ENCODE measurements around the gene AGAP1. TPM values are rescaled to one million over a fixed set of nuclear protein-coding genes. Genes with fewer than 3 reads are reported as not detected.

Gene AGAP1
- total RNA-seq, 1 donor from 2014 or later: 43.9 TPM

- Mint-ChIP-seq H3K36me3 (ENCODE audit: low read depth, unreplicated experiment) (no peaks in the 10 kb centered on the region), H3K9me3 (ENCODE audit: unreplicated experiment) (no peaks in the 10 kb centered on the region), H3K27ac (ENCODE audit: unreplicated experiment) (no peak overlapping the region), H3K27me3 (ENCODE audit: unreplicated experiment) (peaks cover 2% of the 10 kb centered on the region), H3K4me1 (ENCODE audit: unreplicated experiment) (no peaks in the 10 kb centered on the region), H3K4me3 (ENCODE audit: unreplicated experiment) (no peak overlapping the region)
- no peak for TF ChIP-seq CTCF (IDR thresholded peaks at IDR 0.05; ENCODE audit: unreplicated experiment)
- DNase-seq (ENCODE audit: low spot score): no peak
Observed at GRCh38 chr2:235877275-235877802, 383.5 kb downstream of the AGAP1 start.

GRCh38 chr2:235879116-235879515, 385.3 kb downstream of the AGAP1 start:
- H3K27ac Mint-ChIP-seq (ENCODE audit: unreplicated experiment): no peak overlapping the region
- DNase-seq (ENCODE audit: low spot score): no peak
- no peak for TF ChIP-seq CTCF (IDR thresholded peaks at IDR 0.05; ENCODE audit: unreplicated experiment)
- H3K4me3 Mint-ChIP-seq (ENCODE audit: unreplicated experiment): no peak overlapping the region
- H3K36me3 Mint-ChIP-seq (ENCODE audit: low read depth, unreplicated experiment): no peaks in the 10 kb centered on the region
- H3K4me1 Mint-ChIP-seq (ENCODE audit: unreplicated experiment): no peaks in the 10 kb centered on the region
- no peaks in the 10 kb centered on the region for H3K9me3 Mint-ChIP-seq (ENCODE audit: unreplicated experiment)
- peaks cover 2% of the 10 kb centered on the region for H3K27me3 Mint-ChIP-seq (ENCODE audit: unreplicated experiment)

- Mint-ChIP-seq H3K4me3 (ENCODE audit: unreplicated experiment) (no peak overlapping the region), H3K27ac (ENCODE audit: unreplicated experiment) (no peak overlapping the region), H3K9me3 (ENCODE audit: unreplicated experiment) (no peaks in the 10 kb centered on the region), H3K27me3 (ENCODE audit: unreplicated experiment) (peaks cover 4% of the 10 kb centered on the region), H3K4me1 (ENCODE audit: unreplicated experiment) (no peaks in the 10 kb centered on the region), H3K36me3 (ENCODE audit: low read depth, unreplicated experiment) (peaks cover 15% of the 10 kb centered on the region)
- no peak for DNase-seq (ENCODE audit: low spot score)
- no peak for TF ChIP-seq CTCF (IDR thresholded peaks at IDR 0.05; ENCODE audit: unreplicated experiment)
Observed at GRCh38 chr2:235883675-235884074, 389.8 kb downstream of the AGAP1 start.

GRCh38 chr2:235889302-235889630, 395.4 kb downstream of the AGAP1 start:
- no peak overlapping the region for H3K4me3 Mint-ChIP-seq (ENCODE audit: unreplicated experiment)
- H3K27me3 Mint-ChIP-seq (ENCODE audit: unreplicated experiment): peaks cover 1% of the 10 kb centered on the region
- TF ChIP-seq CTCF (IDR thresholded peaks at IDR 0.05; ENCODE audit: unreplicated experiment): no peak
- no peaks in the 10 kb centered on the region for H3K9me3 Mint-ChIP-seq (ENCODE audit: unreplicated experiment)
- H3K27ac Mint-ChIP-seq (ENCODE audit: unreplicated experiment): no peak overlapping the region
- peaks cover 35% of the 10 kb centered on the region for H3K36me3 Mint-ChIP-seq (ENCODE audit: low read depth, unreplicated experiment)
- H3K4me1 Mint-ChIP-seq (ENCODE audit: unreplicated experiment): no peaks in the 10 kb centered on the region
- DNase-seq (ENCODE audit: low spot score): no peak

- TF ChIP-seq CTCF (IDR thresholded peaks at IDR 0.05; ENCODE audit: unreplicated experiment): no peak
- peak overlapping the region; percentile 50 for H3K4me3 Mint-ChIP-seq (ENCODE audit: unreplicated experiment)
- H3K27ac Mint-ChIP-seq (ENCODE audit: unreplicated experiment): no peak overlapping the region
- H3K36me3 Mint-ChIP-seq (ENCODE audit: low read depth, unreplicated experiment): peaks cover 35% of the 10 kb centered on the region
- no peaks in the 10 kb centered on the region for H3K9me3 Mint-ChIP-seq (ENCODE audit: unreplicated experiment)
- no peaks in the 10 kb centered on the region for H3K27me3 Mint-ChIP-seq (ENCODE audit: unreplicated experiment)
- no peaks in the 10 kb centered on the region for H3K4me1 Mint-ChIP-seq (ENCODE audit: unreplicated experiment)
- DNase-seq (ENCODE audit: low spot score): no peak
Observed at GRCh38 chr2:235893129-235893698, 399.4 kb downstream of the AGAP1 start.
